WTC11 (cell line): ENCODE measurements around the gene CLIP2. TPM values are rescaled to one million over a fixed set of nuclear protein-coding genes. Genes with fewer than 3 reads are reported as not detected.
"Not testable (repeated sequence)": the region's sequence is repeated elsewhere in the genome, so short reads cannot be mapped to it uniquely, and the experiment has no call there.

Experiments
- ATAC-seq: fragments of 200-7000 bp; cut with Tn5 transposase; 2 replicates; pipeline ENCODE4 v1.10.0; 2021; ENCODE audit warnings: mild to moderate bottlenecking, moderate library complexity
- CTCF ChIA-PET: fragments of 300-600 bp; sonication (Branson Sonifier 250); formaldehyde crosslinking; loops from one replicate; lab custom pipeline; 2021; ENCODE audit warnings: antibody characterized with exemption; lab: Charles Lee
- POLR2A ChIA-PET: fragments of 350-600 bp; sonication (Branson Sonifier 250); formaldehyde crosslinking; loops from one replicate; lab custom pipeline; 2021; ENCODE audit warnings: antibody characterized with exemption; lab: Charles Lee
- DNase-seq: peaks from one replicate; pipeline ENCODE4 v3.0.0; 2021; ENCODE audit warnings: low spot score
- H3K27ac Mint-ChIP-seq: 2 replicates; pipeline ENCODE4 v1.8.0; 2021; ENCODE audit warnings: mixed read lengths
- H3K27me3 Mint-ChIP-seq: 2 replicates; pipeline ENCODE4 v1.8.0; 2021; ENCODE audit warnings: low read depth, mild to moderate bottlenecking, moderate library complexity, mixed read lengths
- H3K36me3 Mint-ChIP-seq: 2 replicates; pipeline ENCODE4 v1.8.0; 2021; ENCODE audit warnings: mixed read lengths
- H3K4me1 Mint-ChIP-seq: 2 replicates; pipeline ENCODE4 v1.8.0; 2022; ENCODE audit warnings: mixed read lengths
- H3K4me3 Mint-ChIP-seq: 2 replicates; pipeline ENCODE4 v1.8.0; 2021; ENCODE audit warnings: mild to moderate bottlenecking, moderate library complexity, mixed read lengths
- H3K9me3 Mint-ChIP-seq: 2 replicates; pipeline ENCODE4 v1.8.0; 2021; ENCODE audit warnings: mixed read lengths
- ATF1 ChIP-seq: sonication (generic); formaldehyde crosslinking; IDR thresholded peaks from 2 replicates; pipeline ENCODE4 v1.8.1; 2023; ENCODE audit warnings: mild to moderate bottlenecking, moderate library complexity, missing genetic modification reagents
- CREM ChIP-seq: sonication (generic); formaldehyde crosslinking; IDR thresholded peaks from 2 replicates; pipeline ENCODE4 v1.8.1; 2022; ENCODE audit warnings: mild to moderate bottlenecking, missing genetic modification reagents, moderate library complexity
- EMX1 ChIP-seq: fragments of 250-450 bp; sonication (Bioruptor Pico); IDR thresholded peaks from 2 replicates; pipeline ENCODE4 v1.8.0; 2021; ENCODE audit warnings: mild to moderate bottlenecking
- FOXP1 ChIP-seq: sonication (generic); formaldehyde crosslinking; IDR thresholded peaks from 2 replicates; pipeline ENCODE4 v1.8.0; 2022; ENCODE audit warnings: missing genetic modification reagents, mild to moderate bottlenecking, moderate library complexity, borderline replicate concordance
- IRF2 ChIP-seq: sonication (generic); formaldehyde crosslinking; IDR thresholded peaks from 2 replicates; pipeline ENCODE4 v1.8.0; 2022; ENCODE audit warnings: low read depth, missing genetic modification reagents, borderline replicate concordance
- KAT7 ChIP-seq: sonication (generic); formaldehyde crosslinking; IDR thresholded peaks from 2 replicates; pipeline ENCODE4 v1.8.1; 2023; ENCODE audit warnings: missing genetic modification reagents, mild to moderate bottlenecking, borderline replicate concordance
- NR2C2 ChIP-seq: sonication (generic); formaldehyde crosslinking; IDR thresholded peaks from 2 replicates; pipeline ENCODE4 v1.8.0; 2022; ENCODE audit warnings: mild to moderate bottlenecking, missing genetic modification reagents
- TEAD1 ChIP-seq: sonication (generic); formaldehyde crosslinking; IDR thresholded peaks from 2 replicates; pipeline ENCODE4 v1.8.0; 2022; ENCODE audit warnings: mild to moderate bottlenecking, missing genetic modification reagents
- ZNF138 ChIP-seq: sonication (generic); formaldehyde crosslinking; conservative IDR thresholded peaks from 2 replicates; pipeline ENCODE4 v1.8.1; 2022; ENCODE audit warnings: mild to moderate bottlenecking, moderate library complexity, missing genetic modification reagents
- ZNF263 ChIP-seq: sonication (generic); formaldehyde crosslinking; IDR thresholded peaks from 2 replicates; pipeline ENCODE4 v1.8.1; 2022; ENCODE audit warnings: low read depth, mild to moderate bottlenecking, moderate library complexity, missing genetic modification reagents
- ZNF416 ChIP-seq: fragments of 250-450 bp; sonication (Bioruptor Pico); IDR thresholded peaks from 2 replicates; pipeline ENCODE4 v1.9.0; 2021; ENCODE audit warnings: mild to moderate bottlenecking, inconsistent platforms
- total RNA-seq: library from RNA; stranded (reverse); gene quantifications from 3 replicates; pipeline ENCODE4 v1.2.3, GENCODE V29; 2021
- TF ChIP-seq, protein P1 (sequence below): sonication (generic); formaldehyde crosslinking; IDR thresholded peaks from 2 replicates; pipeline ENCODE4 v1.8.0; 2023; ENCODE audit warnings: missing genetic modification reagents, mild to moderate bottlenecking, borderline replicate concordance
- TF ChIP-seq, protein P2 (sequence below): sonication (generic); formaldehyde crosslinking; IDR thresholded peaks from 2 replicates; pipeline ENCODE4 v1.8.1; 2022; ENCODE audit warnings: low read depth, missing genetic modification reagents, borderline replicate concordance
- TF ChIP-seq, protein P3 (sequence below): sonication (generic); formaldehyde crosslinking; conservative IDR thresholded peaks from 2 replicates; pipeline ENCODE4 v1.8.1; 2022; ENCODE audit warnings: mild to moderate bottlenecking, missing genetic modification reagents
- TF ChIP-seq, protein P4 (sequence below): sonication (generic); formaldehyde crosslinking; IDR thresholded peaks from 2 replicates; pipeline ENCODE4 v1.8.1; 2022; ENCODE audit warnings: low read depth, mild to moderate bottlenecking, moderate library complexity, missing genetic modification reagents, borderline replicate concordance

The CLIP2 gene
- total RNA-seq, 1 experiment from 2014 or later, result 48.1 TPM

DNA sequence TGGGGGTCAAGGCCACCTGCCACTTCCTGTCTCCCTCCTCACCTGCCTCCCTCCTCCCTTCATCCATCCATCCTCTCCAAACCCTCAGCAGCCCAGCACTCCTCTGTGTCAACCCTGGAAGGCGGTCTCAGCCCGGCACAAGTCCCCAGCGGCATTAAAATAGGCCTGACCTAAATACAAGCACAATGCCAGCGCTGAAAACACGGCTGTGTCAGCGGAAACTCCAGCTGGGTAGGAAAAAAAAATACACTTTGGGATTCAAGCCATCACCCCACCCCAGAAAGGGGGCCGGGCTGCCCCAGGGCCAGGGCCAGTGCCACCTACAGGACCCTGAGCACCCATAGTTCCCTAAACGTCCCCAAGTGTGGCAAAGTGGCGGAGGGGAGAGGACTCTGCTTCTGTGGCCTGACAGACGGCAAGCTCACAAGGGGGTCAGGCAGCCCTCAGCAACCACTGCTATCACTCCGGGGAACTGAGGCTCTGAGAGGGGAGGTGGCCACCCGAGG lies 141.8 kb downstream of the CLIP2 start:
- Mint-ChIP-seq H3K4me3 (no peak overlapping the region), H3K9me3 (no peaks in the 10 kb centered on the region), H3K27me3 (no peaks in the 10 kb centered on the region), H3K4me1 (peaks cover 23% of the 10 kb centered on the region), H3K36me3 (no peaks in the 10 kb centered on the region), H3K27ac (peak overlapping the region; percentile 89)
- TF ChIP-seq ZNF263, result peak; percentile 84; the same call in 1 of the 2 replicates
- TF ChIP-seq ATF1 (CRISPR knock-in tag), result no peak
- ATAC-seq, result peak; percentile 64
- ChIA-PET POLR2A (no interaction called here), CTCF (interaction anchor here (1.4 to 1.9 kb wide), 2 partner anchors 18 to 225 kb away, joined by 8 to 9 read pairs; no protein-coding TSS in a partner anchor)
- no peak for DNase-seq

DNA sequence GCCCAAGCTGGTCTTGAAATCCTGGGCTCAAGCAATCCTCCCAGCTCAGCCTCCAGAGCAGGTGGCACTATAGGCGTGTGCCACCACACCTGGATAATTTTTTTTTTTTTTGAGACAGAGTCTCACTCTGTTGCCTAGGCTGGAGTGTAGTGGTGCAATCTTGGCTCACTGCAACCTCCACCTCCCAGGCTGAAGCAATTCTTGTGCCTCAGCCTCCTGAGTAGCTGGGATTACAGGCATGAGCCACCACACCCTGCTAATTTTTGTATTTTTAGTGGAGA lies 148.0 kb downstream of the CLIP2 start:
- DNase-seq, CTCF ChIA-PET, H3K36me3 Mint-ChIP-seq, ATAC-seq, POLR2A ChIA-PET, H3K27me3 Mint-ChIP-seq, H3K4me1 Mint-ChIP-seq, H3K27ac Mint-ChIP-seq, H3K4me3 Mint-ChIP-seq: not testable (repeated sequence)
- H3K9me3 Mint-ChIP-seq, result peaks cover 17% of the 10 kb centered on the region

DNA sequence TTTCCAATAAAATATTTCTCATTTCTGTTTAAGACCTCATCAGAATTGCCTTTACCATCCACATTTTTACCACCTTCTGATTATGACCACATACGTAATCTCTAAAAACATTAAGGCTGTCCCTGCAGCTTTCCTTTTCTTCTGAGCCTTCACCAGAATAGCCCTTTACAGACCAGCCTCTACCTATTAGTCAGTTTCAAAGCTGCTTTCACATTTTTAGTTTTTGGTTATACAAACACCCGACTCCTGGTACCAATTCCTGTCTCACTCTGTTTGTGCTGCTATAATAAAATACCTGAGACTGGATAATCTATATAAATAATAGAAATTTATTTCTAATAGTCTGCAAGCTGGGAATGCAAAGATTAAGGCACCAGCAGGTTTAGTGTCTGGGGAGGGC lies 149.1 kb downstream of the CLIP2 start:
- DNase-seq (no peak), ATAC-seq (no peak)
- peaks cover 17% of the 10 kb centered on the region for H3K9me3 Mint-ChIP-seq
- H3K36me3 Mint-ChIP-seq, result peaks cover 5% of the 10 kb centered on the region
- H3K27ac Mint-ChIP-seq, result no peak overlapping the region
- CTCF ChIA-PET, result no interaction called here
- no peak overlapping the region for H3K4me3 Mint-ChIP-seq
- POLR2A ChIA-PET, result interaction anchor here (0.7 kb wide), 1 partner anchor 8 kb away, joined by 3 read pairs; no protein-coding TSS in a partner anchor
- peaks cover 2% of the 10 kb centered on the region; the same call in 1 of the 2 replicates for H3K4me1 Mint-ChIP-seq
- TF ChIP-seq, protein P1, sequence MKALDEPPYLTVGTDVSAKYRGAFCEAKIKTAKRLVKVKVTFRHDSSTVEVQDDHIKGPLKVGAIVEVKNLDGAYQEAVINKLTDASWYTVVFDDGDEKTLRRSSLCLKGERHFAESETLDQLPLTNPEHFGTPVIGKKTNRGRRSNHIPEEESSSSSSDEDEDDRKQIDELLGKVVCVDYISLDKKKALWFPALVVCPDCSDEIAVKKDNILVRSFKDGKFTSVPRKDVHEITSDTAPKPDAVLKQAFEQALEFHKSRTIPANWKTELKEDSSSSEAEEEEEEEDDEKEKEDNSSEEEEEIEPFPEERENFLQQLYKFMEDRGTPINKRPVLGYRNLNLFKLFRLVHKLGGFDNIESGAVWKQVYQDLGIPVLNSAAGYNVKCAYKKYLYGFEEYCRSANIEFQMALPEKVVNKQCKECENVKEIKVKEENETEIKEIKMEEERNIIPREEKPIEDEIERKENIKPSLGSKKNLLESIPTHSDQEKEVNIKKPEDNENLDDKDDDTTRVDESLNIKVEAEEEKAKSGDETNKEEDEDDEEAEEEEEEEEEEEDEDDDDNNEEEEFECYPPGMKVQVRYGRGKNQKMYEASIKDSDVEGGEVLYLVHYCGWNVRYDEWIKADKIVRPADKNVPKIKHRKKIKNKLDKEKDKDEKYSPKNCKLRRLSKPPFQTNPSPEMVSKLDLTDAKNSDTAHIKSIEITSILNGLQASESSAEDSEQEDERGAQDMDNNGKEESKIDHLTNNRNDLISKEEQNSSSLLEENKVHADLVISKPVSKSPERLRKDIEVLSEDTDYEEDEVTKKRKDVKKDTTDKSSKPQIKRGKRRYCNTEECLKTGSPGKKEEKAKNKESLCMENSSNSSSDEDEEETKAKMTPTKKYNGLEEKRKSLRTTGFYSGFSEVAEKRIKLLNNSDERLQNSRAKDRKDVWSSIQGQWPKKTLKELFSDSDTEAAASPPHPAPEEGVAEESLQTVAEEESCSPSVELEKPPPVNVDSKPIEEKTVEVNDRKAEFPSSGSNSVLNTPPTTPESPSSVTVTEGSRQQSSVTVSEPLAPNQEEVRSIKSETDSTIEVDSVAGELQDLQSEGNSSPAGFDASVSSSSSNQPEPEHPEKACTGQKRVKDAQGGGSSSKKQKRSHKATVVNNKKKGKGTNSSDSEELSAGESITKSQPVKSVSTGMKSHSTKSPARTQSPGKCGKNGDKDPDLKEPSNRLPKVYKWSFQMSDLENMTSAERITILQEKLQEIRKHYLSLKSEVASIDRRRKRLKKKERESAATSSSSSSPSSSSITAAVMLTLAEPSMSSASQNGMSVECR, result no peak
- TF ChIP-seq KAT7 (no peak), ATF1 (CRISPR knock-in tag) (no peak), ZNF138 (CRISPR knock-in tag) (no peak), ZNF416 (CRISPR knock-in tag) (no peak), CREM (no peak), IRF2 (CRISPR knock-in tag) (no peak), EMX1 (no peak), TEAD1 (CRISPR knock-in tag) (no peak)
- H3K27me3 Mint-ChIP-seq, result no peaks in the 10 kb centered on the region; the same call in 1 of the 2 replicates

DNA sequence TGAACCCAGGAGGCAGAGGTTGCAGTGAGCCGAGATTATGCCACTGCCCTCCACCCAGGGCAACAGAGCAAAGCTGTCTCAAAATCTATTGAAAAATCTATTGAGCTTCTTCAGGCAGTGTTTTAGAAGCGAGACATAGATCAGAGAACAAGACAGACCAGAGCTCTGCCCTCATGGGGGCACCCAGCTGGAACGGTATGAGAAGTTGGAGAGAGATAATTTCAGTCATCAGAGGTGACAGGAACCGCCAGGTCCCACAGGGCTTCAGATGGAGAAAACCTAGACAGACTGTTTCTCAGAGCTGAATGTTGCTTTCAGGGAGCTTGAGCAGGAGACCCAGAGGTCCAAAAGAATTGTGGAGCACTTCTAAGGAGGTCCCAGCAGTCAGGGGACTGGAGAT lies 150.3 kb downstream of the CLIP2 start:
- H3K27me3 Mint-ChIP-seq, result no peaks in the 10 kb centered on the region; the same call in 1 of the 2 replicates
- POLR2A ChIA-PET, result interaction anchor here (0.6 kb wide), 1 partner anchor 74 kb away, joined by 3 read pairs; no protein-coding TSS in a partner anchor
- no peak for TF ChIP-seq NR2C2
- TF ChIP-seq, protein P2, sequence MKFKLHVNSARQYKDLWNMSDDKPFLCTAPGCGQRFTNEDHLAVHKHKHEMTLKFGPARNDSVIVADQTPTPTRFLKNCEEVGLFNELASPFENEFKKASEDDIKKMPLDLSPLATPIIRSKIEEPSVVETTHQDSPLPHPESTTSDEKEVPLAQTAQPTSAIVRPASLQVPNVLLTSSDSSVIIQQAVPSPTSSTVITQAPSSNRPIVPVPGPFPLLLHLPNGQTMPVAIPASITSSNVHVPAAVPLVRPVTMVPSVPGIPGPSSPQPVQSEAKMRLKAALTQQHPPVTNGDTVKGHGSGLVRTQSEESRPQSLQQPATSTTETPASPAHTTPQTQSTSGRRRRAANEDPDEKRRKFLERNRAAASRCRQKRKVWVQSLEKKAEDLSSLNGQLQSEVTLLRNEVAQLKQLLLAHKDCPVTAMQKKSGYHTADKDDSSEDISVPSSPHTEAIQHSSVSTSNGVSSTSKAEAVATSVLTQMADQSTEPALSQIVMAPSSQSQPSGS (CRISPR knock-in tag), result no peak
- TF ChIP-seq, protein P3, sequence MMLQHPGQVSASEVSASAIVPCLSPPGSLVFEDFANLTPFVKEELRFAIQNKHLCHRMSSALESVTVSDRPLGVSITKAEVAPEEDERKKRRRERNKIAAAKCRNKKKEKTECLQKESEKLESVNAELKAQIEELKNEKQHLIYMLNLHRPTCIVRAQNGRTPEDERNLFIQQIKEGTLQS (CRISPR knock-in tag), result no peak
- TF ChIP-seq, protein P4, sequence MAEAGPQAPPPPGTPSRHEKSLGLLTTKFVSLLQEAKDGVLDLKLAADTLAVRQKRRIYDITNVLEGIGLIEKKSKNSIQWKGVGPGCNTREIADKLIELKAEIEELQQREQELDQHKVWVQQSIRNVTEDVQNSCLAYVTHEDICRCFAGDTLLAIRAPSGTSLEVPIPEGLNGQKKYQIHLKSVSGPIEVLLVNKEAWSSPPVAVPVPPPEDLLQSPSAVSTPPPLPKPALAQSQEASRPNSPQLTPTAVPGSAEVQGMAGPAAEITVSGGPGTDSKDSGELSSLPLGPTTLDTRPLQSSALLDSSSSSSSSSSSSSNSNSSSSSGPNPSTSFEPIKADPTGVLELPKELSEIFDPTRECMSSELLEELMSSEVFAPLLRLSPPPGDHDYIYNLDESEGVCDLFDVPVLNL (CRISPR knock-in tag), result no peak
- no peak for TF ChIP-seq FOXP1 (CRISPR knock-in tag)
- TF ChIP-seq, protein P1, result no peak
- peaks cover 5% of the 10 kb centered on the region for H3K36me3 Mint-ChIP-seq
- peaks cover 2% of the 10 kb centered on the region; the same call in 1 of the 2 replicates for H3K4me1 Mint-ChIP-seq
- peaks cover 17% of the 10 kb centered on the region for H3K9me3 Mint-ChIP-seq
- DNase-seq (no peak), ATAC-seq (no peak)
- CTCF ChIA-PET, result no interaction called here
- H3K27ac Mint-ChIP-seq, result no peak overlapping the region
- no peak overlapping the region for H3K4me3 Mint-ChIP-seq
